ENCODE results near the gene WDR87. TPM values are rescaled to one million over a fixed set of nuclear protein-coding genes. Genes with fewer than 3 reads are reported as not detected.

The WDR87 gene
- total and polyA plus RNA-seq, 10 of the 15 experiments (the other 5 are each of a cell fraction or from before 2014, with no cell fraction given), result not detected

GRCh38 chr19:37955986-37956385, 49.6 kb upstream of the WDR87 start:
- Histone ChIP-seq H4K20me1 (ENCODE audit: control insufficient read depth, insufficient read depth) (no peaks in the 10 kb centered on the region), H3K9ac (ENCODE audit: control insufficient read depth, insufficient read depth, low read length) (no peak overlapping the region), H2AFZ (ENCODE audit: control insufficient read depth, low read depth, low read length) (no peak overlapping the region), H3K79me2 (ENCODE audit: control insufficient read depth, insufficient read depth, low read length) (peaks cover 76% of the 10 kb centered on the region), H3K36me3 (ENCODE audit: control insufficient read depth in 2 of 2, insufficient read depth in 2 of 2, low read length in 1 of 2) (peaks cover 0 to 4% of the 10 kb centered on the region in 2 experiments; a peak in 1 of 4 replicates), H3K9me3 (replicated peaks; ENCODE audit: control insufficient read depth, insufficient read depth, low read length) (peaks cover 1% of the 10 kb centered on the region), H3K4me2 (ENCODE audit: control insufficient read depth, insufficient read depth) (no peak overlapping the region), H3K27me3 (replicated peaks in 1 of 2; ENCODE audit: control insufficient read depth in 2 of 2, insufficient read depth in 2 of 2, low read length in 1 of 2) (no peaks in the 10 kb centered on the region), H3K27ac (ENCODE audit: control insufficient read depth, insufficient read depth) (no peak overlapping the region), H3K4me1 (ENCODE audit: control insufficient read depth, insufficient read depth, low read length) (peaks cover 48% of the 10 kb centered on the region), H3K4me3 (no peak overlapping the region)
- in situ Hi-C loops (cut with MboI) (no loop called here), intact Hi-C loops (cut with micrococcal nuclease; ENCODE audit: unreplicated experiment) (no loop called here)
- TF ChIP-seq HDAC2 (IDR thresholded peaks at IDR 0.05), result no peak
- ChIA-PET POLR2A (no interaction called here), SMC1A (ENCODE audit: uncharacterized antibody, unreplicated experiment) (interaction anchor here (1.4 to 3.9 kb wide), 3 partner anchors 12 to 28 kb away, joined by 3 to 33 read pairs (median 16); no protein-coding TSS in a partner anchor), CTCF (interaction anchor here (1.2 to 2.9 kb wide), 2 partner anchors 24 kb away, joined by 6 to 12 read pairs; no protein-coding TSS in a partner anchor), RAD21 (ENCODE audit: unreplicated experiment) (no interaction called here)
- DNase-seq (ENCODE audit: low read depth, low spot score), result no peak
- ATAC-seq, result no peak
- WGBS (ENCODE audit: insufficient coverage, insufficient replicate concordance, low lambda C conversion rate, missing lambda C conversion rate), result 72% methylated on average over 8 of the region's 8 CpGs
- no peak for FAIRE-seq
- no TSS peak for BruUV-seq (replicated peaks)

GRCh38 chr19:37954421-37954874, 48.1 kb upstream of the WDR87 start:
- H3K9me3 ChIP-seq (replicated peaks; ENCODE audit: control insufficient read depth, insufficient read depth, low read length), result no peaks in the 10 kb centered on the region; the same call in none of the 3 replicates
- H2AFZ ChIP-seq (ENCODE audit: control insufficient read depth, low read depth, low read length), result no peak overlapping the region
- no TSS peak for BruUV-seq (replicated peaks)
- peaks cover 71% of the 10 kb centered on the region for H3K79me2 ChIP-seq (ENCODE audit: control insufficient read depth, insufficient read depth, low read length)
- intact Hi-C loops (cut with micrococcal nuclease; ENCODE audit: unreplicated experiment), result no loop called here
- in situ Hi-C loops (cut with MboI), result no loop called here
- peaks cover 51% of the 10 kb centered on the region for H3K4me1 ChIP-seq (ENCODE audit: control insufficient read depth, insufficient read depth, low read length)
- H3K9ac ChIP-seq (ENCODE audit: control insufficient read depth, insufficient read depth, low read length), result 0 out of 2 replicates have a peak overlapping the region, but pooled peaks have one; percentile 11
- peak overlapping the region; percentile 57 for H3K27ac ChIP-seq (ENCODE audit: control insufficient read depth, insufficient read depth)
- peak overlapping the region; percentile 39 for H3K4me2 ChIP-seq (ENCODE audit: control insufficient read depth, insufficient read depth)
- DNase-seq (ENCODE audit: low read depth, low spot score) (no peak), FAIRE-seq (no peak), ATAC-seq (peak; percentile 64)
- H3K27me3 ChIP-seq (replicated peaks in 1 of 2; ENCODE audit: control insufficient read depth in 2 of 2, insufficient read depth in 2 of 2, low read length in 1 of 2), result no peaks in the 10 kb centered on the region
- H3K4me3 ChIP-seq, result no peak overlapping the region
- TF ChIP-seq BHLHE40 (IDR thresholded peaks at IDR 0.05; ENCODE audit: borderline replicate concordance in 1 of 2, low read depth in 2 of 2, low read length in 1 of 2), result peak; percentile 55 to 80; a peak in 3 of 4 replicates
- no peak for TF ChIP-seq POLR2AphosphoS2 (IDR thresholded peaks at IDR 0.05; ENCODE audit: low read depth, low read length)
- TF ChIP-seq IKZF2 (IDR thresholded peaks at IDR 0.05), result peak; percentile 24 to 32; a peak in 1 of 4 replicates
- TF ChIP-seq RUNX3 (IDR thresholded peaks at IDR 0.05; ENCODE audit: low read length), result peak; percentile 24; the same call in 1 of the 2 replicates
- TF ChIP-seq RCOR1 (conservative IDR thresholded peaks at IDR 0.05; ENCODE audit: low read depth, low read length), result no peak
- 0 out of 2 replicates have a peak, but pooled peaks have one; percentile 34 for TF ChIP-seq RELB (IDR thresholded peaks at IDR 0.05; ENCODE audit: low read depth)
- peak; percentile 67; the same call in 1 of the 2 replicates for TF ChIP-seq EED (IDR thresholded peaks at IDR 0.05; ENCODE audit: low read depth)
- ChIA-PET SMC1A (ENCODE audit: uncharacterized antibody, unreplicated experiment) (interaction anchor here (0.9 to 3.7 kb wide), 8 partner anchors 10 to 79 kb away, joined by 3 to 22 read pairs (median 4); no protein-coding TSS in a partner anchor), CTCF (interaction anchor here (0.7 to 2.1 kb wide), 5 partner anchors 15 to 52 kb away, joined by 3 to 9 read pairs (median 4); no protein-coding TSS in a partner anchor), RAD21 (ENCODE audit: unreplicated experiment) (interaction anchor here (1.3 to 1.5 kb wide), 3 partner anchors 17 to 22 kb away, joined by 3 to 5 read pairs (median 4); no protein-coding TSS in a partner anchor), POLR2A (interaction anchor here (0.5 to 1.2 kb wide), 3 partner anchors 18 to 50 kb away, joined by 3 to 4 read pairs (median 4); no protein-coding TSS in a partner anchor)
- 64% methylated on average over 10 of the region's 10 CpGs for WGBS (ENCODE audit: insufficient coverage, insufficient replicate concordance, low lambda C conversion rate, missing lambda C conversion rate)
- peaks cover 3 to 4% of the 10 kb centered on the region in 2 experiments; a peak in 3 of 4 replicates for H3K36me3 ChIP-seq (ENCODE audit: control insufficient read depth in 2 of 2, insufficient read depth in 2 of 2, low read length in 1 of 2)
- H4K20me1 ChIP-seq (ENCODE audit: control insufficient read depth, insufficient read depth), result no peaks in the 10 kb centered on the region
